ENCODE data around the gene CDK18. TPM values are rescaled to one million over a fixed set of nuclear protein-coding genes. Genes with fewer than 3 reads are reported as not detected.

Gene CDK18
- total RNA-seq, 1 donor from 2014 or later = 36.6 TPM

DNA sequence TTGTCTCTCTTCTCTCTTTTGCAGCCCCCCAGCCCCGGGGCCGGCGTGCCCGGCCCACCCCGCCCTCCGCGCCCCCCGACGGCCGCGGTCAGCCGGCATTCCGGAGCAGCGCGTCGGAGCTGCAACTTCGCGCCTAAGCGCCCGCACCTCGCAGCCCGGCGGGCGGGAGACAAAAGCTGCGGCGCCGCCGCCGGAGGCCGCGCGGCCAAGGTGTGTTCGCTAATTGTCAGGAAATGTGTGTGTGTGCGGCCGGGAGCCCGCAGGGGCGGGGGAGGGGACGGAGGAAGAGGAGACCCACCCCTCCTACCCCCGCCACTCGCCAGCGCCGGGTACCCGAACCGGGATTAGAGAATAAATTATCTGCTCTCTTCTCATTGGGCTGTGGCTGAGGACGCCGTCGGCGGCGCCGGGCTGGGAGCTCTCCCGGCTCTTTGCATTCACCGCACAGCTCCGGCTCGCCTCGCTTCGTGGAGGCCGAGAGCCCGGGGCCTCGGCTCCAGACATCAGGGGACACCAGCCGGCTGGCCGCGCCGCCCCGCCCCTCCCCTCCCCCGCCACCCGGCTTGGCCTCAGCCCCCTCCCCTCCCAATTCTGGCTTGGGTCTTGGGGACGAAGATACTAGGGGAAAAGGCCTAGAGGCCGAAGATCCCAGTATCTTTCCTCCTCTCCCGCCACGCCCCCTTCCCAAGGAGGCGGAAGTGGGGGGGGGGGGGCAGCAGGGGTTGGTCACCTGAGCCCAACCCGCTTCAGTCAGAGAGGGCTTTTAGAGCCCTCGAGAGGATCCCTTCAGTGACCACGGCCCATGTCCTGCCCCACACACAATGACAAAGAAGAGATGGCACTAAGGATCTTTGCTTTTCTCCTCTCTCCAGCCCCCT lies 47.4 kb upstream of the CDK18 start:
- H3K4me3 ChIP-seq = peak overlapping the region; percentile 34
- no peak for DNase-seq
- peaks cover 23% of the 10 kb centered on the region for H3K4me1 ChIP-seq
- no peak for TF ChIP-seq CTCF (IDR thresholded peaks at IDR 0.05)
- no peaks in the 10 kb centered on the region for H3K36me3 ChIP-seq
- H3K27ac ChIP-seq = no peak overlapping the region
- peaks cover 86% of the 10 kb centered on the region for H3K27me3 ChIP-seq (ENCODE audit: low read depth)
- intact Hi-C loops (cut with DNase I) = no loop called here
- no peaks in the 10 kb centered on the region for H3K9me3 ChIP-seq
- ATAC-seq = peak in 1 of 2 donors; percentile 32

GRCh38 chr1:205458777-205459566 lies 45.5 kb upstream of the CDK18 start:
- Histone ChIP-seq H3K4me1 (peaks cover 23% of the 10 kb centered on the region), H3K9me3 (no peaks in the 10 kb centered on the region), H3K36me3 (no peaks in the 10 kb centered on the region), H3K4me3 (no peak overlapping the region), H3K27me3 (ENCODE audit: low read depth) (peaks cover 68% of the 10 kb centered on the region), H3K27ac (no peak overlapping the region)
- intact Hi-C loops (cut with DNase I) = no loop called here
- TF ChIP-seq CTCF (IDR thresholded peaks at IDR 0.05) = no peak
- DNase-seq (no peak), ATAC-seq (peak; percentile 54 to 70)

- Histone ChIP-seq H3K4me3 (no peak overlapping the region), H3K9me3 (no peaks in the 10 kb centered on the region), H3K27me3 (ENCODE audit: low read depth) (peaks cover 10% of the 10 kb centered on the region), H3K4me1 (no peaks in the 10 kb centered on the region), H3K36me3 (no peaks in the 10 kb centered on the region), H3K27ac (no peak overlapping the region)
- TF ChIP-seq CTCF (IDR thresholded peaks at IDR 0.05) = no peak
- ATAC-seq = no peak
- no peak for DNase-seq
- intact Hi-C loops (cut with DNase I) = no loop called here
These were observed 39.1 kb upstream of the CDK18 start for GRCh38 chr1:205465392-205465791.

DNA sequence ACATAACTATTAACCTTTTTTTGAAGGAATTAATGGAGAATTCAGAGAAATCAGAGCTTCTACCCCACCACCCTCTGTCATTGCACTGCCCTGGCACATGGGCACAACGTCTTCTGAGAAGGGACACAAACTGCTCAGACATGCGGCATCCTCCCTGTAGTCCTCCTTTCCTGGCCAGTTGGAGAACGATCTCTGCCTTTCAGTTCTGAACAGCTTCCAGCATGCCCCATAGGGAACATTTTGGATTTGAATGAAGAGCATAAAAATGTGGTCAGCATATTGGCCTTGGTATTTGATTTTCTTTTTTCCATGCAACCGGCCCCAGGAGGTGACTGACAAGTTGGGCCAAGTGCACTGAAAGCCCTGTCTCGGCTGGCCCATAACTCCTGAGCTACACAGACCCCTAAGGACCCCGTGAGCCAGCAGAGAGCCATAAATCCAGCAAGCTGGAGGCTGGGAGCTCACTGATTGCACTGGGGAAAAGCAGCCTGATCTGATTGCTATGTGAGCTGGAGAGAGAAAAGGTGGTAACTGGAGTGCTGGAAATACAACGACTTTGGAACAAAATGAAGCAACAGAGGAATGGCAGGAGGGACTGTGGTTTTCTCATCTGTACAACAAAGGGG lies 37.8 kb upstream of the CDK18 start:
- Histone ChIP-seq H3K4me3 (no peak overlapping the region), H3K27me3 (ENCODE audit: low read depth) (peaks cover 6% of the 10 kb centered on the region), H3K4me1 (no peaks in the 10 kb centered on the region), H3K27ac (no peak overlapping the region), H3K9me3 (no peaks in the 10 kb centered on the region), H3K36me3 (no peaks in the 10 kb centered on the region)
- TF ChIP-seq CTCF (IDR thresholded peaks at IDR 0.05) = no peak
- DNase-seq (no peak), ATAC-seq (no peak)
- intact Hi-C loops (cut with DNase I) = no loop called here

DNA sequence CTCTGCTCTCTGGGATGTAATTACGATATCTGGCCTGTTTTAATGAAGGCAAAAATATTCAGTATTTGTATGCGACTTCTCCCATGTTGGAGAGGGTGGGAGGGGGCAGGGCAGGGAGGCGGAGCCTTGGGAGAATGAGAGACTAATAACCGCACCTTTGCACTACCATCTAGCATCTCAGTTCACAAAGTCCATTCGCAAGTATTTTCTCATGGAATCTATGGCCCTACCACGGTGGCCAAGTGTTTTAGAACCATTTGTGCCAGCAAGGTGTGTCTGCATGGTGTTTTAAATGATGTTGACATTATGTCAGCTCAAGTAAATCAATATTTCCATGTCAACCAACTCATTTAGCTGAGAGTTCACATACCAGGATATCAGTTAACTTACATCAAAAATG lies 34.3 kb upstream of the CDK18 start:
- Histone ChIP-seq H3K4me3 (no peak overlapping the region), H3K27me3 (ENCODE audit: low read depth) (peaks cover 10% of the 10 kb centered on the region), H3K27ac (no peak overlapping the region), H3K9me3 (no peaks in the 10 kb centered on the region), H3K36me3 (no peaks in the 10 kb centered on the region), H3K4me1 (no peaks in the 10 kb centered on the region)
- TF ChIP-seq CTCF (IDR thresholded peaks at IDR 0.05) = no peak
- no peak for ATAC-seq
- no peak for DNase-seq
- intact Hi-C loops (cut with DNase I) = no loop called here

Measured in lower lobe of right lung (tissue), 2 donors.